GDM1 (cell line): ENCODE measurements around the gene KCNE1.
"Not testable (repeated sequence)": the region's sequence is repeated elsewhere in the genome, so short reads cannot be mapped to it uniquely, and the experiment has no call there.

Source experiments
- DNase-seq: peaks from one replicate; lab custom pipeline; 2025; lab: John Stamatoyannopoulos, UW

KCNE1 gene

GRCh38 chr21:34417448-34418077 is 94.4 kb downstream of the KCNE1 start:
- DNase-seq = not testable (repeated sequence)

- not testable (repeated sequence) for DNase-seq
Measured at GRCh38 chr21:34407294-34407693, 104.7 kb downstream of the KCNE1 start.

GRCh38 chr21:34406676-34407075 is 105.3 kb downstream of the KCNE1 start:
- DNase-seq = not testable (repeated sequence)

GRCh38 chr21:34406102-34406501 is 105.9 kb downstream of the KCNE1 start:
- not testable (repeated sequence) for DNase-seq

- not testable (repeated sequence) for DNase-seq
Measured at GRCh38 chr21:34405686-34406085, 106.3 kb downstream of the KCNE1 start.

GRCh38 chr21:34404742-34405141 is 107.3 kb downstream of the KCNE1 start:
- DNase-seq = not testable (repeated sequence)

GRCh38 chr21:34400522-34400921 is 111.5 kb downstream of the KCNE1 start:
- DNase-seq = not testable (repeated sequence)
